C4-2B (cell line): ENCODE results near the gene DEDD2.
A peak's percentile ranks its signal among the peaks of the same experiment; 100 is the strongest.

Experiments used
- H3K27ac ChIP-seq: fragments of 450-650 bp; 2 replicates; pipeline ENCODE4 v1.5.1; 2017
- CTCF ChIP-seq: fragments of 450-650 bp; conservative IDR thresholded peaks from 2 replicates; pipeline ENCODE4 v1.5.1; 2017; ENCODE audit warnings: mild to moderate bottlenecking
- ZFX ChIP-seq: fragments of 450-650 bp; IDR thresholded peaks from 2 replicates; pipeline ENCODE4 v1.6.1; 2017

Gene DEDD2

DNA sequence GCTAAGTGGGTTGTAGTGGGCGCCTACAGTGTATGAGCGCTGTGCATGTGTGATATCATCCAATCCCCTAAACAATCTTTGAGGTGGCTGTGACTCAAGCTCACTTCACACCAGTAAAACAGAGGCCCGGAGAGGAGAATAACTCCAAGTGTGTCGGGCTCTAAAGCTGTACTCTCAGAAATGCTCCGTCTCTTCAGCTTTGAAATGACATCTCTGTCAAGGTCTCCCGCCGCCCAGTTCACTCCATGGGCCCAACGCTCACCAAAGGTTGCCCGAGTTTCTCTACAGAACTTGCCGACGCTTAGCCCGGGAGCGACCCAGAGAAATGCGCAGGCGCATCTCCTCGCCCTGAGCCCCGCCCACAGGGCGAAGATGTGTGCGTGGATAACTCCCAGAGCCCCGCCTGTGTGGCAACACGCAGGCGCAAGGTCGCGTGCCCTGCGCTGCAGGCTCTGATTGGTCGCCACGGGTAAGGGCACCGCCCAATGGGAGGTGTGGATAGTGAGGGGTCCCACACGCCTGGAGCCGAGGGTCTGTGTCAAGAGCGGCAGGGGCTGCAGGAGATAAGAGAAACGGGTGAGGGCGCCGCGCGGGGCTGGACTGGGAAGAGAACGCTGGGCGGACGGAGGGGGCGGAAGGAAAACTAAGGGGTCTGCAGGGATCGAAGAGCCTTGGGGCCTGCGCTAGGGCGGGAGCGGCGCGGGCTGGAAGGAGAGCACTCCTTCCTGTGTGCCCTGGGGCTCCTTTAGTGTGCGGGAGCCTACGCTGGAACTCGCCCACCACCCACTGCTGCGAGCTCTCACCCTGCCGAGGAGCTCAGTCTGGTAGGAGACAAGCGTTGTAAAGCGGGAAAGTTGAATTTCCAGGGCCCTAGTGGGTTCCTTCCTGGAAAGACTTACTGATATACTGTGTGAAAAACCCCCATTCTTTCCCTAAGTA lies 2.6 kb upstream of the DEDD2 start, which contains the start of gene ZNF526:
TSS of gene ZNF526 (plus strand) at position 501 of the 939 bp plus-strand sequence. CDS start 4,092 bp downstream, outside the sequence.
- no peak for TF ChIP-seq CTCF
- peak within 1 kb of the TSS; percentile 90 for H3K27ac ChIP-seq

- no peak for TF ChIP-seq CTCF
- TF ChIP-seq ZFX, result peak; percentile 37
- H3K27ac ChIP-seq, result peak overlapping the region; percentile 81
Measured at GRCh38 chr19:42216653-42217519, 591 bp downstream of the DEDD2 start.

- TF ChIP-seq ZFX (no peak), CTCF (no peak)
- H3K27ac ChIP-seq, result no peak overlapping the region
Measured at GRCh38 chr19:42214810-42215485, 2.5 kb downstream of the DEDD2 start.

GRCh38 chr19:42212886-42213285 lies 4.6 kb downstream of the DEDD2 start:
- no peak overlapping the region for H3K27ac ChIP-seq
- TF ChIP-seq CTCF (no peak), ZFX (no peak)

DNA sequence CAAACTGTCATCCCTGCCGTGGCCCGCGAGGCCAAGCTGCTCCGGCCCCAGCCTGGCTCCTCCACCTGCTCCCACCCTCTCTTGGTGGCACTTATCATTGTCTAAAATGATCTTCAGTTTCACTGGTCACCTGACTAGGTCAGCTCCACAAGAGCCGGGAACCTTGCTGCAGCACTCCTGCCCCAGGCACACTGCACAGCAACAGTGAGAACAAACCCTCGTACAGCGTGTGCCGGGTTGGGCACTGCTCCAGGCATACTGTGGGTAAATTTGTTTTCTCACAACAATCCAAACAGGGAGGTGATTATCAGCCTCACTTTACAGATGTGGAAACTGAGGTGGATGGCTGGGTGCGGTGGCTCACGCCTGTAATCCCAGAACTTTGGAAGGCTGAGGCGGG lies 8.9 kb downstream of the DEDD2 start:
- TF ChIP-seq ZFX (no peak), CTCF (no peak)
- no peak overlapping the region for H3K27ac ChIP-seq

- no peak overlapping the region for H3K27ac ChIP-seq
- TF ChIP-seq CTCF (no peak), ZFX (no peak)
Measured at GRCh38 chr19:42207767-42208271, 9.7 kb downstream of the DEDD2 start.
